A673 (cell line): ENCODE measurements around the gene INPP5A. TPM values are rescaled to one million over a fixed set of nuclear protein-coding genes. Genes with fewer than 3 reads are reported as not detected.

Experiments used
- BruUV-seq: library from RNA; stranded (reverse); fragments of 400-500 nt; replicated peaks from 2 replicates; lab custom pipeline; 2021; lab: Mats Ljungman, UMichigan
- CTCF ChIA-PET: fragments of 300-600 bp; sonication (Branson Sonifier 250); formaldehyde crosslinking; loops from one replicate; lab custom pipeline; 2022; ENCODE audit warnings: antibody characterized with exemption; lab: Charles Lee
- POLR2A ChIA-PET: fragments of 300-600 bp; sonication (Branson Sonifier 250); formaldehyde crosslinking; loops from one replicate; lab custom pipeline; 2022; ENCODE audit warnings: antibody characterized with exemption; ENCODE audit not compliant: low non-redundant PET; lab: Charles Lee
- DNase-seq: peaks from one replicate; pipeline ENCODE4 v3.0.0-alpha.2; 2015; ENCODE audit warnings: low spot score
- H3K27ac ChIP-seq: fragments of 200-600 bp; sonication (generic); 2 replicates; pipeline ENCODE4 v1.5.1; 2016; ENCODE audit warnings: mixed run types, low read depth, mild to moderate bottlenecking, mixed read lengths, antibody characterized with exemption, low read length; ENCODE audit not compliant: poor library complexity, severe bottlenecking
- H3K27me3 ChIP-seq: fragments of 200-600 bp; sonication (generic); replicated peaks from 2 replicates; pipeline ENCODE4 v1.6.1; 2017; ENCODE audit warnings: mixed run types, low read depth, mild to moderate bottlenecking, mixed read lengths, antibody characterized with exemption, low read length; ENCODE audit not compliant: insufficient read depth, poor library complexity
- H3K36me3 ChIP-seq: fragments of 200-600 bp; sonication (generic); 2 replicates; pipeline ENCODE4 v1.6.1; 2016; ENCODE audit warnings: mixed run types, mild to moderate bottlenecking, mixed read lengths, antibody characterized with exemption, low read length; ENCODE audit not compliant: insufficient read depth, poor library complexity, severe bottlenecking
- H3K4me1 ChIP-seq: fragments of 200-600 bp; sonication (generic); 2 replicates; pipeline ENCODE4 v1.6.1; 2017; ENCODE audit warnings: mixed run types, mild to moderate bottlenecking, mixed read lengths, antibody characterized with exemption, low read length; ENCODE audit not compliant: insufficient read depth, poor library complexity, severe bottlenecking
- H3K4me3 ChIP-seq: fragments of 200-600 bp; sonication (generic); 2 replicates; pipeline ENCODE4 v1.5.1; 2016; ENCODE audit warnings: low read depth, mixed run types, mild to moderate bottlenecking, mixed read lengths, low read length; ENCODE audit not compliant: poor library complexity, severe bottlenecking
- H3K9me3 ChIP-seq: fragments of 200-600 bp; sonication (generic); 2 replicates; pipeline ENCODE4 v1.6.1; 2016; ENCODE audit warnings: mixed run types, low read depth, mild to moderate bottlenecking, mixed read lengths, antibody characterized with exemption, low read length; ENCODE audit not compliant: poor library complexity, severe bottlenecking
- EZH2 ChIP-seq: fragments of 200-600 bp; sonication (generic); IDR thresholded peaks from 2 replicates; pipeline ENCODE4 v1.6.1; 2017; ENCODE audit warnings: borderline replicate concordance, low read depth, mild to moderate bottlenecking, mixed read lengths, antibody characterized with exemption, low read length; ENCODE audit not compliant: poor library complexity, severe bottlenecking
- intact Hi-C: fragments of 100-400 bp; cut with micrococcal nuclease; formaldehyde crosslinking; loops from one replicate; pipeline ENCODE4 v1.10.0; 2022; ENCODE audit not compliant: unreplicated experiment
- total RNA-seq: library from RNA; stranded (reverse); gene quantifications from 2 replicates; pipeline ENCODE4 v1.2.3, GENCODE V29; 2021
- TF ChIP-seq, protein P1 (sequence below): fragments of 300-800, 200-600 bp; sonication (generic); conservative IDR thresholded peaks from 2 replicates; pipeline ENCODE4 v1.5.1; 2017; ENCODE audit warnings: low read depth, mild to moderate bottlenecking, antibody characterized with exemption, low read length, moderate library complexity, mixed read lengths

Gene INPP5A
- total RNA-seq, 1 experiment from 2014 or later, result 21.8 TPM

GRCh38 chr10:132547421-132547861 lies 9.9 kb downstream of the INPP5A start:
- Histone ChIP-seq H3K27me3 (no peaks in the 10 kb centered on the region), H3K36me3 (no peaks in the 10 kb centered on the region), H3K27ac (no peak overlapping the region), H3K4me1 (peaks cover 11% of the 10 kb centered on the region), H3K4me3 (no peak overlapping the region), H3K9me3 (no peaks in the 10 kb centered on the region)
- ChIA-PET POLR2A (no interaction called here), CTCF (no interaction called here)
- TF ChIP-seq, protein P1, sequence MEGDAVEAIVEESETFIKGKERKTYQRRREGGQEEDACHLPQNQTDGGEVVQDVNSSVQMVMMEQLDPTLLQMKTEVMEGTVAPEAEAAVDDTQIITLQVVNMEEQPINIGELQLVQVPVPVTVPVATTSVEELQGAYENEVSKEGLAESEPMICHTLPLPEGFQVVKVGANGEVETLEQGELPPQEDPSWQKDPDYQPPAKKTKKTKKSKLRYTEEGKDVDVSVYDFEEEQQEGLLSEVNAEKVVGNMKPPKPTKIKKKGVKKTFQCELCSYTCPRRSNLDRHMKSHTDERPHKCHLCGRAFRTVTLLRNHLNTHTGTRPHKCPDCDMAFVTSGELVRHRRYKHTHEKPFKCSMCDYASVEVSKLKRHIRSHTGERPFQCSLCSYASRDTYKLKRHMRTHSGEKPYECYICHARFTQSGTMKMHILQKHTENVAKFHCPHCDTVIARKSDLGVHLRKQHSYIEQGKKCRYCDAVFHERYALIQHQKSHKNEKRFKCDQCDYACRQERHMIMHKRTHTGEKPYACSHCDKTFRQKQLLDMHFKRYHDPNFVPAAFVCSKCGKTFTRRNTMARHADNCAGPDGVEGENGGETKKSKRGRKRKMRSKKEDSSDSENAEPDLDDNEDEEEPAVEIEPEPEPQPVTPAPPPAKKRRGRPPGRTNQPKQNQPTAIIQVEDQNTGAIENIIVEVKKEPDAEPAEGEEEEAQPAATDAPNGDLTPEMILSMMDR, result no peak
- DNase-seq, result no peak
- no TSS peak for BruUV-seq
- intact Hi-C loops, result no loop called here

DNA sequence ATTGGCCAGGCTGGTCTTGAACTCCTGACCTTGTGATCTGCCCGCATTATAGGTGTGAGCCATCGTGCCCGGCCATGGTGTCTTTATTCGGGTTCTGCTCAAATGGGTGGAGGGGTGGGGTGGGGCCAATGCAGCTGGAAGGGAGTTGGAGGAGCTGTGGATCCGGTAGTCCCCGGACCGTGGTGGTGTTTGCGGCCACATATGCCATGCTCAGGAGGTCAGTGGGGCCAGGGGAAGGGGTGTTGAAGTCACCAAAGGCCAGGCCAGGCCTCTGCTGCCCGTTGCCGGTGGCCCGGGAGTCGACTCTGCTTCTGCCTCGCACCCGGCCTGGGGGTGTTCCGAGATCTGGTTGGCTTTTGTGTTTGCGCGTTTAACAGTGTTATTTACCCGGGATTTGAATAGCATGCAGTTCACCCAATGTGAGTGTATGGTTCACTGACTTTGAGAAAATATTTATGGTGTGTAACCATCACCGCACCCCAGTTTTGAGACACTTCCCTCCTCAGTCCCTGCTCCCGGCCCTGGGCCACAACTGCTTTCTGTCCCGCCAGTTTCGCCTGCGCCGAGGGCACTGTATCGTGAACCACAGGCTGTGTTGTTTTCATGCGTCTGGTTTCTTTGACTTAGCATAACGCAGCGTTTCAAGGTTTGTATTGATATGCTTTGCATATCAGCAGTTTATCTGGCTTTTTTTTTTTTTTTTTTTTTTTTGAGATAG lies 10.7 kb downstream of the INPP5A start:
- BruUV-seq, result no TSS peak

GRCh38 chr10:132548869-132549268 lies 11.3 kb downstream of the INPP5A start:
- no peaks in the 10 kb centered on the region for H3K9me3 ChIP-seq
- intact Hi-C loops, result no loop called here
- H3K36me3 ChIP-seq, result no peaks in the 10 kb centered on the region
- ChIA-PET CTCF (no interaction called here), POLR2A (no interaction called here)
- DNase-seq, result no peak
- no peak overlapping the region for H3K27ac ChIP-seq
- H3K4me3 ChIP-seq, result no peak overlapping the region
- H3K27me3 ChIP-seq, result no peaks in the 10 kb centered on the region
- H3K4me1 ChIP-seq, result peaks cover 11% of the 10 kb centered on the region
- no peak for TF ChIP-seq EZH2
- TF ChIP-seq, protein P1, result no peak
- no TSS peak for BruUV-seq

More for the DNA sequence above, 10.7 kb downstream of the INPP5A start:
- Histone ChIP-seq H3K4me3 (no peak overlapping the region), H3K9me3 (no peaks in the 10 kb centered on the region), H3K4me1 (peaks cover 11% of the 10 kb centered on the region), H3K27me3 (no peaks in the 10 kb centered on the region), H3K27ac (no peak overlapping the region), H3K36me3 (no peaks in the 10 kb centered on the region)
- TF ChIP-seq, protein P1, result no peak
- no peak for TF ChIP-seq EZH2
- DNase-seq, result no peak
- intact Hi-C loops, result no loop called here
- POLR2A ChIA-PET, result no interaction called here
- CTCF ChIA-PET, result no interaction called here
